Stimulated activated CD4-positive, alpha-beta T cell treated with anti-CD3 and anti-CD28 coated beads, Interleukin-4, amount 100 ng/mL, for 48 hours (primary cell): Measurements from ENCODE around the gene PEX10.

Experiments used
- DNase-seq, 2 donors: peaks; one replicate each; pipeline ENCODE4 v3.0.0-alpha.2; 2020; ENCODE audit warnings: low read depth in 2 of 2

PEX10 gene

DNA sequence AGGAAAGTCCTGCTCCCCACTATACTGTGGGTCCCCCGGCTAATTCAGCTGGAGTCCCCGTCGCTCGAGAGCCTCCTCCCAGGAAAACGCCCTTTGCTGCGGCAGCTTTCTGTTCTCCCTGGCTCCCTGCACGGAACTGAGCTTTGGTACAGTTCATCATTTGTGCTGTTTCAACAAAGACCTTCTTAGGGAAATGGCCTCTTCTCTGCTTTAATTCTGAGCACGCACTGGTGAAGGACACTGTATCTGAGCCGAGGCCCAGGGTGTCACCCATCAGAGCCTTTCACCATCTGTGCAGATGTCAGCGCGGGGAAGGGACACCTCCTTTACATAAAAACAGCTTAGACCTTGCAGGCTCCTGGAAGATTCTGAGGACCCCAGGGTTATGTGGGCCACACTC, 13.5 kb upstream of the PEX10 start:
- no peak for DNase-seq

DNA sequence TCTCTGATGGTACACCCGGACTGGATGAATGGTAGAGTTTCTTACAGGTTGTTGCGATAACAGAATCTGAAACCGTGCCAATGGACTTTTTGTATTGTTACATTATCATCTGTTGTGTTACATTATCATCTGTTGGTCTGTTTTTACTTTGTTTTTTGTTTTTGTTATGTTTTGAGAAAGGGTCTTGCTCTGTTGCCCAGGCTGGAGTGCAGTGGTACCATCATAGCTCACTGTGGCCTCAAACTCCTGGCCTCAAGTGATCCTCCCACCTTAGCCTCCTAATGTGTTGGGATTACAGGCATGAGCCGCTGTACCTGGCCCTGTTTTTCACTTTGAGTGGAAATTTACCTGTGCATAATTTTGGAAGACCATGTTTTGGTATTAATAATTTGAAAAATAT, 10.2 kb upstream of the PEX10 start:
- no peak for DNase-seq

DNA sequence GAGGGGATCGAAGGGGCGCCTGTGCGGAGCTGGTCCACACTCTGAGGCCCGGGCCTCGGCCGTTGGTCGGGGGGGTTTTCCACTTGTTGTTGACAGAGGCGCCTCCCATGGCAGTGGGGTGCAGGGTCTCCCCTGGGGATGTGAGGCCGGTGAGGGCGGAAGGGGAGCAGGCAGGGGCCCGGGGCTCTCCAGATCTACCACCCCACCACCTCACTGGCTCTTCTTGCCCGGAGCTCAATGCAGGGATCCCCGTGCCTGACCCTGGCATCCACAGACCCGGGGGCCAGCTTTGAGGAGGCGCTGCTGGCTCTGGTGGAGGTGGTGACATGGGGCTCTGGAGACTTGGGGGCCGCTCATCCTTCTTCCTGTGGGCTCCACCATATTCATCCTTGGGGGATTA, 7.1 kb upstream of the PEX10 start:
- no peak for DNase-seq

DNA sequence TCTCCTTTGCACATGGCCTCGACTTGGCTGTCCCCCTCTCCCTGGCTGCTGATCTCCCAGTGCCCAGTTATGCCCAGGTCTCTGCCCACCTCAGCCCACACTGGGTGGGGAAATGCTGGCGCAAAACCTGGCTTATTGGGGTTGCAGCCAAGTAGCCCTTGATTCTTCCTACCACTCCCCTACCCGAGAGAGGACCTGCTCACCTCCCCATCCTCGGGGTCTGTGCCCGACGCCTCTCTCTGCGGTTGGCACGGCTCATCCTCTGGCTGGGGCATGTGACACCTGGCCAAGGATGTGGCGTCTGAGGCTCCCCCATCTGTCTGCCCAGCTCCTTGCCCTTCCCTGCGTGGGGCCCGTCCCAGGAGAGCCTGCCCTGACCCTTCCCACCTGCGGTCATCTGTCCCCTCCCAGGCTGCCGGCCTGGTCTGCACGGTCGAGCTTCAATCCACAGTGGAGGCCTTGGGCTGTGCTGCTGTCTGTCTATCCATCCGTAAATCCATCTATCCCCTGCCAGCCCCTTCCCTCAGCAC, 6.5 kb upstream of the PEX10 start:
- DNase-seq = no peak

DNA sequence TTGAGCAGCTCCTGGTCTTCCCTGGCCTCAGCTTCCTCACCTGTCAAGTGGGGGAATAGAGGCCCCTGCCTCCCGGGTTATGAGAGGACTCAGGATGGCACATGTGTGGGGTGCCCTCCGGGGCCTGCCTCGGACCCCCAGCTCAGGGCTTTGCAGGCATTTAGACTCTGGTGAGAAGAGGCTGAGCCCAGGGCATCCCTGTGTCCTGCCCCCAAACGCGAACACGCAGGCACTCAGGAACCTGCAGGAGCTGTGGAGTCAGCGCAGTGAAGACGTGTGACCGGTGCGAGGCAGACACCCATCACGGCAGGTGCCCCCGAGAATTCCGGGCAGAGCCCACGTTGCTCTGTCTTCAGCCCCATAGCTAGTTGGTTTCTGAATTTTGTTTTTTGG, 5.5 kb upstream of the PEX10 start:
- no peak for DNase-seq

DNA sequence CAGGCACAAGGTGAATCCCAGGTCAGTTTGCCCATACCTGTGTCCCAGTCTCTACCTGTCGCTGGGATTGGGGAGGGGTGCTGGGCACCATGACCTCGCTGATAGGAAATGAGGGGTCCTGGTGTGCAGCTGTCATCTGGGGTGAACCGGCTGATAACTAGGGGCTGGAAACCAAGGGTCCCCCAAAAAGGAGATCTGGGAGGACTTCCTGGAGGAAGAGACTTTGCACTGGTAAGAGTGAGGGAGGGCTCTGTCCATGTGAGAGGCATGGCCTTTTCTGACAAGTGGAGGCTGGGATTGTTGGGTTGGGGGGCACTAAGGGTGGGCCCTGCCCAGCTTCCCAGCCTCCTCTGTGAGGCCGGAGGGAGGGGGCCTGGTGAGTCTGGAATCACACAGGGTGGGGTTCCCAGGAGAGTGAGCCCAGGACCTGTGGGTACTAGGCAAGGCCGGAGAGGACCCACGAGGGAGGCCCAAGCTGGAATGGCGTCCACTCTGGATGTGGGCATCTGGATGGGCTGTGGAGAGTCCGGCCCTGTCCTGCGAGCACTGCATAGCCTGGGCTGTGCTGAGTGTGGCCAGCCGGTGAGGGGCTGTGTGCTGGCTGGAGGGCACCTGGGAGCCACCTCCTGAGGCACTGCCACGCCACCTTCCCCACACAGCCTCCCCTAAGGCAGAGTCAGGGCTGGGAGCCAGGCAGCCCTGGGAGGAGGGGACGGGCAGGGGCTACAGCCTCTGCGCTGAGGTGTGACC, 4.9 kb upstream of the PEX10 start:
- no peak for DNase-seq

DNA sequence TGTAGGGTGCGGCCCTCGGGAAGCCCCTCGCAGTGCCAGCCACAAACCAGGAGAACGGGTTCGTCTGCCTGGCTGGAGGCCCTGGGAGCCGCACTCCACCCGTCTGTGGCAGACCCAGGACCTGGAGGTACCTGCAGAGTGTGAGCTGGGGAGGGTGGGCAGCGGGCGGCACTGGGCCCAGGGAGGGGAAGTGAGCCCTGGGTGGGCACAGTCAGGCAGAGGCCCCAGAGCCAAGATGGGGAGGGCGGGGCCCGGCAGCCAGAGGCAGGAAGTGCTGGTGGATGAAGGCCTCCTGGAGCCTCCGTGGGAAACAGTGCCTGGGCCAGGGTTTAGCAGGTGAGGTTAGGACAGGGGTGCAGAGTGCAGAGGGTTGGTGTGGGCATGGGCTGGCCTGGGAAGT, 4.0 kb upstream of the PEX10 start:
- DNase-seq = no peak

DNA sequence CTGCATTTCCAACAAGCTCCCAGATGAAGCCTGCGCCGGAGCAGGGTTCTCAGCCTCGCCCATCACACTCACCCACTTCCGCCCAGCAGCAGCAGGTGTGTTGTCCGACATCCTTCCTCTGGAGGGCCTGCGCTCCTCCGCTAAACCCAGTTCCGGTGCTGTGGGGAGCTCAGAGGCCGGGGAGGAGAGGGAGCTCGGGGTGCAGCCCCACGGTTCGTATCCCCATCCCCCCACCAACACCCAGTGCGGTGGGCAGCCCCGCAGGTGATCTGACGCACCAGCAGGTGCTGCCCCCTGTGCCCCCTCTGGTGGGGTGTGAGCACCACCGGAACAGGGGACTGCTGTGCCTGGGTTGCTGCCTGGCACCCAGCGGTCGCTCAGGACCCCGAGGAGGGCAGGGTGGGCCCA, 3.4 kb upstream of the PEX10 start:
- DNase-seq = no peak

DNA sequence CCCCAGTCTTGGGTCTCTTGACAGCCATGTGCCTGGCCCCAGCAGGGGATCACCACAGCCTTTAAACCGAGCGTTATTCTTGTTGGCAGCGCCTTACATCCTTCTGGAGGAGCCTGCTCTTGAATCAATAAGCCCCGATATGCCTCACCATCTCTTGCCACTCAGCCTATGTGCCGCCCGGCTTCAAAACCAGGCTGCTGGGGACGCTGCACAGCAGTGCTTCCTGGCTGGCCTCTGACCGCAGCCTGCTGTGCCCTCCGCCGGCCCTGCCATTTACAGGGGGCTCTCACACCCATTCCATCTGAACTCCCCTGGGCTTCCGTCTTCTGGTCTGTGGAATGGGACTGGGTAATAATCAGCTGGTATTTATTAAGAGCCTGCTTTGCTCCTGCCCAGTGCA, 3.0 kb upstream of the PEX10 start:
- no peak for DNase-seq

DNA sequence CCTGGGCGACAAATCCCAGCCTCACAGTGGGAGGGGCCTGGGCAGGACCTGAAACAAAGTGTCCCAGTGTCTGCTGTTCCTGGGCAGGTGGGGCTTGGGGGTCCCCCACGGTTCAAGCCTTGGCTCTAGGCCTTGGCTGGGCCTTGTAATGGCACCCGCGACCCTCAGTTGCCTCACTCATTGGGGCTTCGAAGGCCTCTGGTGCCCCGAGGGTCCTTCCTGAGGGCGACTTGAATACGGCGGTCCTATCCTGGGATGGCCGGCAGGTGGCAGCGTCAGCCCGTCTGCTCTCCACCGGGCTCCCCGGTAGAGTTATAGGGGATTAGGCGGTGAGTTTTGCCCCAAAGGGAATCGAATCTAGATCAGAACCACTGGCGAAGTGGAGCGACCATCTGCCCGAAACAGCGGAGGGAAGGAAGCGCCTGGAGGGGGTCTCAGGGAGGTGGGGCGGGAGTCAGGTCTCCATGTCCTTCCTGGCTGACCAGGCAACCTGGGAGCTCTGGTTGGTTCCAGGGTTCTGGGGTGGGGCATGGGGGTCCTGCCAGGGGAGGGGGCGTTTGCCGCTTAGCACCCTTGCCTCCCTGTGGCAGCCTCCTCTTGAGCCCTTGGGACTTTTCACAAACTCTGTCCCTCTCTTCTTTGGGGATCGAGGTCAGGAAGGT, 2.1 kb upstream of the PEX10 start:
- DNase-seq = peak; percentile 72 to 74

DNA sequence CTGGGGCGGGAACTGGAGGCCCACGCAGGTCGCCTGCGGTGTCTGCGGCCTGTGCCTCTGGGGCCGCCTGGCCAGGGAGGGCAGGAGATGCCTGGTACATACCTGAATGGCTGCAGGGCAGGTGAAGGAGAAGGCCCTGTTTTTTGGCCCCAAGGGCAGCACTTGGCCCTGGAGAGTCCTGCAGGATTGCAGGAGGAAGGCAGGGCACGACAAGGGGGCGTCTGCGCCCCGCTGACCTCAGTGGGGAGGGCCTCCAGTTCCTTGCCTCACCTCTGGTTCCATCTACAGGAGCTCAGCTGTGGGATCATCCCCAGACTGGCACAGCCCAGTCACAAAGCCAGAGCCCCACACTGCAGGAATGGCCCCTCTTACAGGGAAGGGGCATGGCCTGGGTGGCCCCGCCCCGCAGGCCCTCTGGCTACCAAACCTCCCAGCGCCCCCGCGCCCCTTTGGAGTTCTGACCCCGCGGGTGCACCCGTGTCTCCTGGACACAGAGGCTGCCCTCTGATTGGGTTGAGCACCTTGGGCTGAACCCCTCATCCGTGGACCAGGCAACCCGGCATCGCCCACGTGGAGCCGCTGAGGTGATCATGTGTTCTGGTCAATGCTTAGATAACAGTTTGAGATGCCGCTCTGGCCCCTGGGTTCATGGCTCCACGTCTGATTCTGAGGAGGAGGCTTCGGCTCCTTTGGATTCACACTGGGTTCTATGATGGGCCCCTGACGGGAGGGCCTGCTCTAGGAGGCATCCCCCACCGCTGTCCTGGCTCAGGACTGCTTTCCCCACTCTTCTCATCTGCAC, 1.3 kb upstream of the PEX10 start:
- no peak for DNase-seq

DNA sequence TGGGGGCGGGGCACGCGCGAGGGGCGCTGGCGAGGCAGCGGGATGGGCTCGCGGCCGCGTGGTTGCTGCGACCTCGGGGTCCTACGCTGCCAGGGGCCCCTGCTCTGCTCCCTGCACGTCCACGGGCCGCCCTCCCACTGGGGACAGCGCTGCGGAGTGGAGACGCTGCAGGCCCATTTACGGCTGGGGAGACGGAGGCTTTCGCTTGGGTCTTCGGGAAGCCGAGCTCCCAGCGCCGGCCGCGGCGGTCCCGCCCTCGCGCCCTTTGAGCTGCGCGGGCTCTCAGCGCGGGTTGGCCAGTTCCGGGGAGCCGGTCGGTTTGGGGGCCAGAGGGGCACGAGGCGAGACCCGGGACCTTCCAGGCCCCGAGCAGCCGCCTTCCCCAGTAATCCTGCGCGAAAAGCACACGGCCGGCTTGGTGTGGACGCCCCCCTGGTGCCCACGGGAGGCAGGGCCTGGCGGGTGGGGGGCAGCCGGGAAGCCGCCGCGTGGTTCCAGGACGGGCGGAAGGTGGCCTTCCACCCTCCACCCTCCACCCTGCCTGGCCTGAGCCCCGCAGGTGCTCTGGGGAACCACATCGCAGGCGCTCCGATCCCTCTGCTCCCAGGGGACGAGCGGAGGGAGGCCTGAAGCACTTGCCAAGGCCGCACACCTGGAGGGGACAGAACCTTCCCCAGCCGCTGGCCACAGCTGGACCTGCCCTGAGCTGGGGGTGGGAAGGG, 570 bp upstream of the PEX10 start:
- DNase-seq = no peak

DNA sequence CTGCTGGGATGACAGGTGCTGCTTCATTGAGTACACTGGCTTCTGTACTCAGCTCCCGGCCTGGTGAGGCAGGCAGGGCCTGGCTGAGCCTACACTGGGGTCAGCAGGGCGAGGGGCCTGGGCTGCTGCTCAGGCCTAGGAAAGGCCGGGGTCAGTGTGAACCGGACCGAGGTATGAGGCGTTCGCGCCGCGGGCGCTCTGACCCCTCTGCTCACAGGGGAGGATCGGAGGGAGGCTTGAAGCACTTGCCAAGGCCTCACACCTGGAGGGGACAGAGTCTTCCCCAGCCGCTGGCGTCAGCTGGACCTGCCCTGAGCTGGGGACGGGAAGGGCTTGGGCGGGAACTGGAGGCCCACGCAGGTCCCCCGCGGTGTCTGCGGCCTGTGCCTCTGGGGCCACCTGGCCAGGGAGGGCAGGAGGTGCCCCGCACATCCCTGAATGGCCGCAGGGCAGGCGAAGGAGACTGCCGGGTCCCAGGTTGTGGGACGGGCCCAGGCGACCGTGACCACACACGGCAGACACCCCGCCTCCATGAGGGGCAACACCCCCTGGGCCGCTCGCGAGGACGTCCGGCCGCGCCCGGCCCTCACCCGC, 466 bp downstream of the PEX10 start:
- no peak for DNase-seq

DNA sequence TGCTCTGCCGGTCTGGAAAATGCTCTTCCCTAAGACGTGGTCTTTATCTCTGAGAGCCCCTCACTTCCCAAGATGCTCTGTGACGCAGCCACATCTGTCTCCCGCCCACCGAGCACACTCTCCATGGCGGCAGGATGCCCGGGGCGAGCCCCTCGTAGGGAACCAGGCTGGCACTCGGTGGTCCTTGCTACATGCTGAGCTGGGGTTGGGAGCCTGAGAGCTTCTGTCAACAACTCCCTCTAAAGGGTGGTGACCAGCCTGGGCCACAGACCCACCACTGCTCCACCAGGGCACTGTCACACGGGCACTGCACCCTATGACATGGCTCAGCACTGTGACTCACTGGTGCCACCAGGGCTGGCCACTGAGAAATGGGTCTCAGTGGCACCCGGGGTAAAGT, 2.6 kb downstream of the PEX10 start:
- no peak for DNase-seq

DNA sequence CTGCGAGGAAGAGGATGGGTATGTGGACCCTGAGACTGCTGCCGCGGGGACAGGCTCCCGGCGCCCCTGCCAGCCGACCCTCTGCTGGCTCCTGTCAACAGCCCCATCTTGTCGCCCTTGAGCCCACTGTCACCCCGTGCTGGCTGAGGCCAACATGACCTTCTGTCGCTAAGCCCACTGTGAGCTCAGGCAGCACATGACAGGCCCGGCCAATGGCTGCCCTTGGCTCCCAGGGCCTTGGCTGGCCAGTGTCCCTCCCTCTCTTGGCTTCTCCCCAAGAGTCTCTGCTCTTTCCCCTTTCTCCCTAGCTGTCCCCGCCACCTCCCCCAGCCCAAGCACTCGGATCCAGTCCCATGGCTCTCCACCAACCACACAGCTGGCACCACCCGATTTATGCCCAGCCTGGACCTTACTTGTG, 3.5 kb downstream of the PEX10 start:
- DNase-seq = no peak

DNA sequence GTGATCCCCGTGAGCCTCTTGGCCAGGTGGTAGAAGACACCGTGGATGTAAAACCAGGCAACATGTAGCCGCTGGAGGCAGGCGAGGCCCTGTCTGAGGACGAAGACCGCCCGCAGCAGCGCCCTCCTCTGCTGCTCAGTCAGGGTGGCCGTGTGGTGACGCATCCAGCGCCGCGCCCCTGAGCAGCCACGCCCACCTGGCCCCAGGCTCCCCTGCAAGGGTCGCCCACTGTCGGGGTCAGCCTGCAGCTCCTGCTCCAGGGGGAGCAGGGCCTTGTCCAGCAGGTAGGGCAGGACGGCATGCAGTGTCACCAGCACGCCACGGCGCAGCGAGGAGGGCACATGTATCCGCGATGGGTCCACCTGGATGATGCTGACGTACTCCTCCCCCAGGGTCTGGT, 3.9 kb downstream of the PEX10 start:
- no peak for DNase-seq

DNA sequence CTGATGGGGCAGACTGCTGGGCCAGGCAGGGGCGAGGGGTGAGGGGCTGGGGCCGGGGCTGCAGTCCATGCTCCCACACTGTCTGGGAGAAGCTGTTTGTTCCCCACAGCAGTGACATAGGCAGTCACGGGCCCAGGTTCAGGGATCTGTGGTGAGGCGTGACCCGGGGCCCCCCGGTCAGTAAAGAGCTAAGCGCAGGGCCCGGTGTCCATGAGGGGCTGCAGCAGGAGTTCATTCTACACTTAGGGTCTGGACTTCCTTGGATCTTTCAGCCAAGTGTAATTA, 4.4 kb downstream of the PEX10 start:
- no peak for DNase-seq

DNA sequence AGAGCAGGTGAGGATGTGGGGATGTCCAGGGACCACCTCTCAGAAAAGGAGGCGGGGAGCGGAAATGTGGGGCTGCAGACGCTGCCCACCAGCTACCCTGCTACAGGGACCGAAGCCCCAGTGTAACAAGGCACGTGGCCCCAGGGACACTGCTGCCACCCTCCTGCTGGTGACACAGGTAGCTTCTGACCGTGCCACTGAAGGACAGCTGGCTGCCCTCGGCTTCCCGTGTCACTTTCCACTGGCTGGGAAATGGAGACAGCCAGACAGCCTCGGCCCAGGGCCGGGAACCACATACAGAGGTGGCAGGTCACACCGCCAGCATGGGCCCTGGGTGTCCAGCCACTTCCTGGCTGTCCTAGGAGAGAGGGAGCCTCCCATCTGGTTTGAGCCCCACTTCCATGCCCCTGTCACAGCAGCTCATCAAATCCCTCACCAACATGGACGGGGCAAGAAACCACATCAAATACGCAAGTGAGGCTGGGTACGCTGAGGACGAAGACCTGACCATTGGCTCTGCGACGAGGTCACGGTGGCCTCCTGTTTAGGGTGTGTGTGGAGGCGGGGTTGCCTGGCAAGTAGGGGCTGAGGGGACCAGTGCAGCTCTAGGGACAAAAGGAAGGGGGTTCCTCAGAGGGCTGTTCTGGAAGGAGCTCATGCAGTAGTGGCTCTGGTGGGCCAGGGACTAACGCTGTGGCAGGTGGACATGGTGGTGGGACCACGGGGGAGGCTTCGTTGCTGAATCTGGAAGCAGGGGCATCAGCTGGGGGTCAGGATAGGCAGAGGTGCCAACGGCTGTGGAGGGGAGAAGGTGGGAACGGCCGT, 5.0 kb downstream of the PEX10 start:
- no peak for DNase-seq

DNA sequence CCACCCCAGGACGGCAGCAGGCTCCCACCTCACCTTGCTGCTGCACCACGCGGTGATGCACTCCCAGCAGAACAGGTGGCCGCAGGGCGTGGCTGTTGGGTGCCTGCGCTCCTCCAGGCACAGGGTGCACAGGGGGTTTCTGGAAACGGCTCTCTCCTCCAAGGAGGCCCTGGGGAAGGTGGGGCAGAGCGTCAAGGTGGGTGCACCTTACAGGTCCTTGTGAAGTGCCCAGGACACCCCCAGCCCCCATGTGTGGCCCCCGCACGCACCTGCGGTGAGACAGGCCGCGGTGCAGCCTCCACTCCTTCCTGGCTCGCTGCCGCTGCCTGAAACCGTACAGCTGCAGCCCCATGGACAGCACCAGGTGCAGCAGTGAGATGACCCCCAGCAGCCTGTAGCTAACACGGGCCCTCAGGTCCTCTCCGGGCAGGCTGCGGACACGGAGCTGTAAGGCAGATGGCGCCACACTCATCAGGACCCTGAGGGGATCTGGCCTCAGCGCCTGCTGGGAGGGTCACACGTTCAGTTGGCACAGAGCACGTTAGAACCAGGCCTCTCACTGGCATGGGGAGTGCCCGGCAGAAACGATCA, 5.8 kb downstream of the PEX10 start:
- no peak for DNase-seq

DNA sequence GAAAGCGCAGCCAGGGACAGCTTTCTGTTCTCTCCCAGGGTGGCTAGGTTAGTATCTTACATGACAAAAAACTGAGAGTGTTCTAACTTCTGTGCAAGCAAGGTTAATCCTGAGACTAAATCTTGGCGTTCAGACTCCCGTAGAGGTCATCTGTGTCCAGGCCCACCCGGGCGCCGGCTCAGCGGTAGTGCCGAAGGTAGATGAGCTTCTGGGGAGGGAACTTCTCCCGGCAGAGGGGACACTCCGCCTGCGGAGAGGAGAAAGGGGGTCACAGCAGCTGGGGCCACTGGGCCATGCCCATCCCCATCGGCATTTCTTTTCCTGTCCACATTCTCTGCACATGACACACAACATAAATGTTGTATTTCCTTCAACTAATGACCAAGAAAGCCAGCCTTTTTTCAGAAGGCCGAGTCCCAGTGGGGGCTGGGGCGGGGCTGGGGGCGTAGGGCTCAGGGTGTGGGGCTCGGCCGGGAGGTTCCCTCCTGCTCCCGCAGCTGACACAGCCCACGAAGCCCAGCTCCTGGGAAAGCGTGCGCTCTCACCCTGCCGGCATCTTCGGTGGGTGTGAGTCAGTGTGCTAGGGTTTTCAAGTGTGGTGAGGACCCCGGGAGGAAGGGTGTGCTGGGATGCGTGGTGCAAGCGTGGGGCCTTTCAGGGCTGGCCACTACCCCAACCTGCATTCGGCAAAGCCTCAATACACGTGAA, 6.6 kb downstream of the PEX10 start:
- DNase-seq = no peak
